SU-DHL-6 (cell line): ENCODE data around the gene LTB4R2.

Source experiments
- H2AFZ ChIP-seq: fragments of 200-600 bp; sonication (generic); 2 replicates; pipeline ENCODE4 v1.6.1; 2014; ENCODE audit warnings: low read depth, mild to moderate bottlenecking, moderate library complexity, mixed read lengths, antibody characterized with exemption, low read length; ENCODE audit not compliant: severe bottlenecking
- H3F3A ChIP-seq: fragments of 200-600 bp; shearing (Covaris generic); 2 replicates; pipeline ENCODE4 v1.6.0; 2016; ENCODE audit warnings: antibody characterized with exemption, mild to moderate bottlenecking; ENCODE audit not compliant: insufficient read depth
- H3K27ac ChIP-seq: fragments of 200-600 bp; sonication (generic); 2 replicates; pipeline ENCODE4 v1.5.1; 2016; ENCODE audit warnings: low read depth, mild to moderate bottlenecking, low read length, moderate library complexity, mixed read lengths
- H3K27me3 ChIP-seq: fragments of 200-600 bp; sonication (generic), shearing (Covaris generic); 2 replicates; pipeline ENCODE4 v1.6.0; 2014; ENCODE audit warnings: mild to moderate bottlenecking, low read length
- H3K36me3 ChIP-seq: fragments of 200-600 bp; sonication (generic); 2 replicates; pipeline ENCODE4 v1.6.1; 2014; ENCODE audit warnings: mild to moderate bottlenecking, low read length, mixed read lengths
- H3K4me2 ChIP-seq: fragments of 300-600, 200-600 bp; shearing (Covaris generic), sonication (generic); 2 replicates; pipeline ENCODE4 v1.6.0; 2014; ENCODE audit warnings: low read length, low read depth, mild to moderate bottlenecking; ENCODE audit not compliant: poor library complexity, severe bottlenecking
- H3K4me3 ChIP-seq: fragments of 200-600 bp; sonication (generic); 2 replicates; pipeline ENCODE4 v1.5.1; 2014; ENCODE audit warnings: antibody characterized with exemption, low read length, mild to moderate bottlenecking, mixed read lengths; ENCODE audit not compliant: insufficient read depth, poor library complexity, severe bottlenecking
- H3K79me2 ChIP-seq: fragments of 200-600 bp; sonication (generic); 2 replicates; pipeline ENCODE4 v1.6.1; 2014; ENCODE audit warnings: mild to moderate bottlenecking, low read length, moderate library complexity; ENCODE audit not compliant: insufficient read depth
- H3K9ac ChIP-seq: fragments of 200-600 bp; sonication (generic); 2 replicates; pipeline ENCODE4 v1.7.0; 2014; ENCODE audit warnings: mild to moderate bottlenecking, low read length
- H3K9me2 ChIP-seq: fragments of 200-600 bp; sonication (generic); replicated peaks from 2 replicates; pipeline ENCODE4 v1.6.1; 2014; ENCODE audit warnings: low read length; ENCODE audit not compliant: insufficient read depth
- H3K9me3 ChIP-seq: fragments of 200-600 bp; sonication (generic); 2 replicates; pipeline ENCODE4 v1.6.1; 2014; ENCODE audit warnings: low read length, mixed read lengths; ENCODE audit not compliant: insufficient read depth
- H4K20me1 ChIP-seq: fragments of 200-600 bp; sonication (generic); 2 replicates; pipeline ENCODE4 v1.6.1; 2014; ENCODE audit warnings: low read depth, mild to moderate bottlenecking, antibody characterized with exemption, low read length, moderate library complexity, mixed read lengths
- CTCF ChIP-seq: fragments of 200-600 bp; sonication (generic); IDR thresholded peaks from one replicate; pipeline ENCODE4 v1.5.1; 2017; ENCODE audit warnings: antibody characterized with exemption, mild to moderate bottlenecking, low read length, moderate library complexity; ENCODE audit not compliant: insufficient read depth, poor library complexity, severe bottlenecking
- EZH2phosphoT487 ChIP-seq: fragments of 200-600 bp; sonication (generic), shearing (Covaris generic); conservative IDR thresholded peaks from 2 replicates; pipeline ENCODE4 v1.6.1; 2018; ENCODE audit warnings: mild to moderate bottlenecking, antibody characterized with exemption, low read length, moderate library complexity, mixed read lengths

Gene LTB4R2

GRCh38 chr14:24312736-24313507 lies 3.0 kb downstream of the LTB4R2 start:
- Histone ChIP-seq H2AFZ (no peak overlapping the region), H3K4me3 (no peak overlapping the region), H3K36me3 (no peaks in the 10 kb centered on the region), H3K9me3 (no peaks in the 10 kb centered on the region), H3K9me2 (no peaks in the 10 kb centered on the region), H3K79me2 (no peaks in the 10 kb centered on the region), H3K4me2 (no peak overlapping the region), H3K27me3 (no peaks in the 10 kb centered on the region), H3K9ac (no peak overlapping the region), H3K27ac (no peak overlapping the region), H4K20me1 (no peaks in the 10 kb centered on the region), H3F3A (no peaks in the 10 kb centered on the region)
- TF ChIP-seq CTCF (no peak), EZH2phosphoT487 (no peak)

GRCh38 chr14:24313913-24314312 lies 4.0 kb downstream of the LTB4R2 start:
- Histone ChIP-seq H3K4me3 (no peak overlapping the region), H3K27ac (no peak overlapping the region), H4K20me1 (no peaks in the 10 kb centered on the region), H3K9me2 (no peaks in the 10 kb centered on the region), H3K9ac (no peak overlapping the region), H3K36me3 (no peaks in the 10 kb centered on the region), H3K9me3 (no peaks in the 10 kb centered on the region), H3K4me2 (no peak overlapping the region), H3K27me3 (no peaks in the 10 kb centered on the region), H2AFZ (no peak overlapping the region), H3K79me2 (no peaks in the 10 kb centered on the region), H3F3A (no peaks in the 10 kb centered on the region)
- TF ChIP-seq EZH2phosphoT487 (no peak), CTCF (no peak)

GRCh38 chr14:24314377-24315193 lies 4.6 kb downstream of the LTB4R2 start:
- Histone ChIP-seq H2AFZ (no peak overlapping the region), H3K9me2 (no peaks in the 10 kb centered on the region), H3K36me3 (no peaks in the 10 kb centered on the region), H3K9ac (no peak overlapping the region), H3K4me2 (no peak overlapping the region), H4K20me1 (no peaks in the 10 kb centered on the region), H3K27me3 (no peaks in the 10 kb centered on the region), H3K27ac (no peak overlapping the region), H3K9me3 (no peaks in the 10 kb centered on the region), H3K4me3 (no peak overlapping the region), H3F3A (no peaks in the 10 kb centered on the region), H3K79me2 (no peaks in the 10 kb centered on the region)
- TF ChIP-seq CTCF = no peak
